Subcutaneous adipose tissue (tissue), 4 donors: ENCODE results near the gene FCHSD2. TPM values are rescaled to one million over a fixed set of nuclear protein-coding genes. Genes with fewer than 3 reads are reported as not detected.

ENCODE experiments used
- CTCF ChIP-seq: fragments of 450-650 bp; IDR thresholded peaks from one replicate; pipeline ENCODE4 v1.5.1; 2016; ENCODE audit warnings: low read depth, mild to moderate bottlenecking, control low read depth, antibody characterized with exemption, moderate library complexity
- total RNA-seq, 4 donors: library from RNA; depleted of rRNA; stranded (reverse); fragments of >200 nt; gene quantifications; one replicate each; pipeline ENCODE4 v1.1.0, GENCODE V29; 2016

The FCHSD2 gene
- total RNA-seq, 4 donors from 2014 or later: 26.2 to 34.7 (median 30.0) TPM

- no peak for TF ChIP-seq CTCF
These were observed 44.8 kb upstream of the FCHSD2 start for GRCh38 chr11:73186886-73187285.

- TF ChIP-seq CTCF: no peak
These were observed 44.3 kb upstream of the FCHSD2 start for GRCh38 chr11:73186294-73186850.

GRCh38 chr11:73185680-73186293 lies 43.7 kb upstream of the FCHSD2 start:
- no peak for TF ChIP-seq CTCF

GRCh38 chr11:73184953-73185671 lies 43.0 kb upstream of the FCHSD2 start:
- no peak for TF ChIP-seq CTCF

GRCh38 chr11:73182824-73183321 lies 40.8 kb upstream of the FCHSD2 start:
- no peak for TF ChIP-seq CTCF

GRCh38 chr11:73178681-73179080 lies 36.6 kb upstream of the FCHSD2 start:
- TF ChIP-seq CTCF: no peak
